DND-41 (cell line): Measurements from ENCODE around the gene TBX4.

ENCODE experiments used
- EZH2 ChIP-seq: IDR thresholded peaks from 3 replicates; pipeline ENCODE4 v1.6.1; 2012; ENCODE audit warnings: borderline replicate concordance, low read depth, mild to moderate bottlenecking, moderate library complexity, low read length, inconsistent platforms; ENCODE audit not compliant: severe bottlenecking
- TF ChIP-seq, protein P1 (sequence below): IDR thresholded peaks from 2 replicates; pipeline ENCODE4 v1.5.1; 2012; ENCODE audit warnings: borderline replicate concordance, low read length, moderate library complexity, mild to moderate bottlenecking; ENCODE audit not compliant: poor library complexity, severe bottlenecking; ENCODE audit errors: extremely low read depth

GRCh38 chr17:61406537-61406845, 45.7 kb upstream of the TBX4 start:
- TF ChIP-seq, protein P1, sequence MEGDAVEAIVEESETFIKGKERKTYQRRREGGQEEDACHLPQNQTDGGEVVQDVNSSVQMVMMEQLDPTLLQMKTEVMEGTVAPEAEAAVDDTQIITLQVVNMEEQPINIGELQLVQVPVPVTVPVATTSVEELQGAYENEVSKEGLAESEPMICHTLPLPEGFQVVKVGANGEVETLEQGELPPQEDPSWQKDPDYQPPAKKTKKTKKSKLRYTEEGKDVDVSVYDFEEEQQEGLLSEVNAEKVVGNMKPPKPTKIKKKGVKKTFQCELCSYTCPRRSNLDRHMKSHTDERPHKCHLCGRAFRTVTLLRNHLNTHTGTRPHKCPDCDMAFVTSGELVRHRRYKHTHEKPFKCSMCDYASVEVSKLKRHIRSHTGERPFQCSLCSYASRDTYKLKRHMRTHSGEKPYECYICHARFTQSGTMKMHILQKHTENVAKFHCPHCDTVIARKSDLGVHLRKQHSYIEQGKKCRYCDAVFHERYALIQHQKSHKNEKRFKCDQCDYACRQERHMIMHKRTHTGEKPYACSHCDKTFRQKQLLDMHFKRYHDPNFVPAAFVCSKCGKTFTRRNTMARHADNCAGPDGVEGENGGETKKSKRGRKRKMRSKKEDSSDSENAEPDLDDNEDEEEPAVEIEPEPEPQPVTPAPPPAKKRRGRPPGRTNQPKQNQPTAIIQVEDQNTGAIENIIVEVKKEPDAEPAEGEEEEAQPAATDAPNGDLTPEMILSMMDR: no peak
- no peak for TF ChIP-seq EZH2
